ENCODE measurements around the gene BZW2.

BZW2 gene

GRCh38 chr7:16638282-16639280 is 7.4 kb upstream of the BZW2 start:
- no peak overlapping the region for H3K4me3 ChIP-seq
- TF ChIP-seq Cebpa-rat (IDR thresholded peaks at IDR 0.05), result no peak
- no peaks in the 10 kb centered on the region for H3K27me3 ChIP-seq
- H3K4me2 ChIP-seq, result no peak overlapping the region
- no peak overlapping the region for H3K9ac ChIP-seq
- peaks cover 0 to 59% (median 25%) of the 10 kb centered on the region in 11 experiments; a peak in 18 of 22 replicates for H3K36me3 ChIP-seq
- peaks cover 0 to 9% (median 4%) of the 10 kb centered on the region in 10 experiments; a peak in 14 of 20 replicates for H3K4me1 ChIP-seq
- no peaks in the 10 kb centered on the region for H3K9me3 ChIP-seq (replicated peaks in 1 of 11)
- H4K20me1 ChIP-seq, result peaks cover 0 to 10% (median 0%) of the 10 kb centered on the region in 11 experiments; a peak in 3 of 22 replicates
- no peak overlapping the region for H3K27ac ChIP-seq

DNA sequence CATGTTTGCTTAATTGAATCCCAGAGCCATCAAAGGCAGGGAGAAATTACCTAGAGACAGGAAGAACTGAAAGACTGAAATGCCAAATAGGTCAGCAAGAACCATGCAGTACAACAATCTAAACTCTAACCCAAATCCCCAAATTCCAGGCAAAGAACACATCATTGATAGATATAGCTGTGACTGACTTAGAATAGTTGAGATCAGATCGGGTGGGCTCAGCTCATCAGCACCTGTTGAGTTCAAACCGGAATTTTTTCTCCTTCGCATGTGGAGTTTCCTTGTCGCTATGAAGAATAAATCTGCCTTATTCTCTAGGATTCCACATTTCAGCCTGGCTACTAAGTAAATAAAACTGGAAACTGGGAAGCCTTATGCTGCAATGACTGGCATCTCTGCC is 1.8 kb upstream of the BZW2 start:
- Histone ChIP-seq H3K27ac (peak overlapping the region in 7 of 11 experiments; percentile 92 to 97 (median 97); a peak in 10 of 22 replicates), H3K4me1 (peaks cover 25 to 44% (median 36%) of the 10 kb centered on the region in 10 experiments), H3K4me3 (peak overlapping the region; percentile 79 to 99 (median 90)), H3K9me3 (replicated peaks in 1 of 11) (no peaks in the 10 kb centered on the region), H3K36me3 (peaks cover 0 to 22% (median 10%) of the 10 kb centered on the region in 11 experiments; a peak in 12 of 22 replicates), H4K20me1 (peaks cover 10 to 47% (median 26%) of the 10 kb centered on the region in 11 experiments; a peak in 20 of 22 replicates), H3K4me2 (peak overlapping the region; percentile 83 to 98 (median 95)), H3K27me3 (no peaks in the 10 kb centered on the region), H3K9ac (peak overlapping the region; percentile 88 to 97 (median 94); a peak in 20 of 22 replicates)
- no peak for TF ChIP-seq Cebpa-rat (IDR thresholded peaks at IDR 0.05)

DNA sequence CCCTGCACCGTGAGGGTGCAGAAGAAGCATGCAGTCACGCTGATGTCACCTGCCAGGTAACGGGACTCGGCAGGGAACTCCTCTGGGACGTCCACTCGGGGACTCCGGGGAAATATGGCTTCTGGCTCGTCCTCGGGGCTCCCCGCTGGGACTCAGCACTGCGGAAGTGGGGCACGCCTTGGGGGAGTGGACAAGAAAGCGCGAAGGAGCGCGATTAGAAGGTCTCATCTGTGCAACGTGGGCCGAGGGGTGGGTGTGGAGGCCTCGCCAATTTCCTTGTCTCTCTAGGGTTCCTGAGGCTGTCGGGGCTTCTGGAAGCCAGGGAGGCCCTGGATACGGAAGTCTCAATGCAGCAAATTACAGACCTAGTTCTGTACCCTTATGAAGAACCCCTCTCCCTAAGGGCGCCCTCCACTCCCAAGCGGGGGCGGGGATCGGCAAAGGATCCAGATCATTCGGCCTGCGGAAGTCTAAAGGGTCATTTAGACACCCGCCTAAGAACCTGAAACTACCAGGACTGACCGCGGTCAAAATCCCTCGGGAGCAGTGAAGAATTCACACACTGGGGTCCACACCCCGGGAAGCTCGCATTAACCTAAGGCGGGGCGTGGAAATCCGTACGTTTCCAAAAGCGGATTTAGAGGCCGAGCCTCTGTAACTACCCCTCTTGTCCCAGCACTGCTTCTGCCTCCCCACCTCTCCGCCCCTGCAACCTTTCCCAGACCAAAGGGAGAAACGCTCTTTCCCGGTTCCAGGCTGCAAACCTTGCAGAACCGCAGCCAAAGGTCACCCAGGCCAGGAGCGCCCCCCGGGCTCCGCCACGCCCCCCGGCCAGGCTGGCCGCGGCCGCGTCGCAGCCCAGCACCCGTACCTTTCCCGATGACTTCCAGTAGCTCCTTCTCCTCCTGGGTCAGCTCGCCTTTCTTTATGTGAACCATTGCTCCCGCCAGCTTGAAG is 1.1 kb upstream of the BZW2 start:
- H3K9me3 ChIP-seq (replicated peaks in 1 of 11), result no peaks in the 10 kb centered on the region
- peak overlapping the region; percentile 88 to 97 (median 94) for H3K9ac ChIP-seq
- no peak for TF ChIP-seq Cebpa-rat (IDR thresholded peaks at IDR 0.05)
- no peaks in the 10 kb centered on the region for H3K27me3 ChIP-seq
- peak overlapping the region; percentile 83 to 98 (median 95) for H3K4me2 ChIP-seq
- H3K4me1 ChIP-seq, result peaks cover 25 to 46% (median 39%) of the 10 kb centered on the region in 10 experiments
- H3K36me3 ChIP-seq, result peaks cover 0 to 24% (median 11%) of the 10 kb centered on the region in 11 experiments; a peak in 12 of 22 replicates
- peak overlapping the region; percentile 79 to 99 (median 90) for H3K4me3 ChIP-seq
- peaks cover 10 to 55% (median 33%) of the 10 kb centered on the region in 11 experiments; a peak in 20 of 22 replicates for H4K20me1 ChIP-seq
- peak overlapping the region; percentile 92 to 98 (median 97) for H3K27ac ChIP-seq

GRCh38 chr7:16646472-16647072 is 591 bp downstream of the BZW2 start:
- Histone ChIP-seq H3K9ac (peak overlapping the region; percentile 88 to 97 (median 94)), H3K9me3 (replicated peaks in 1 of 11) (no peaks in the 10 kb centered on the region), H3K36me3 (peaks cover 0 to 30% (median 14%) of the 10 kb centered on the region in 11 experiments; a peak in 13 of 22 replicates), H3K4me3 (peak overlapping the region; percentile 79 to 99 (median 90)), H4K20me1 (peaks cover 10 to 71% (median 49%) of the 10 kb centered on the region in 11 experiments; a peak in 20 of 22 replicates), H3K4me2 (peak overlapping the region; percentile 78 to 95 (median 89)), H3K27ac (peak overlapping the region; percentile 92 to 98 (median 97); a peak in 21 of 22 replicates), H3K4me1 (peaks cover 25 to 58% (median 45%) of the 10 kb centered on the region in 10 experiments), H3K27me3 (no peaks in the 10 kb centered on the region)
- no peak for TF ChIP-seq Cebpa-rat (IDR thresholded peaks at IDR 0.05)

- no peak for TF ChIP-seq Cebpa-rat (IDR thresholded peaks at IDR 0.05)
- H3K4me3 ChIP-seq, result peak overlapping the region; percentile 79 to 99 (median 90)
- H3K36me3 ChIP-seq, result peaks cover 0 to 39% (median 22%) of the 10 kb centered on the region in 11 experiments; a peak in 16 of 22 replicates
- H3K27me3 ChIP-seq, result no peaks in the 10 kb centered on the region
- H3K9ac ChIP-seq, result peak overlapping the region; percentile 88 to 97 (median 94); a peak in 21 of 22 replicates
- peak overlapping the region; percentile 78 to 93 (median 88) for H3K4me2 ChIP-seq
- no peaks in the 10 kb centered on the region for H3K9me3 ChIP-seq (replicated peaks in 1 of 11)
- H4K20me1 ChIP-seq, result peaks cover 10 to 81% (median 59%) of the 10 kb centered on the region in 11 experiments; a peak in 20 of 22 replicates
- H3K4me1 ChIP-seq, result peaks cover 25 to 62% (median 50%) of the 10 kb centered on the region in 10 experiments
- peak overlapping the region in 3 of 11 experiments; percentile 97 to 98 (median 97); a peak in 2 of 22 replicates for H3K27ac ChIP-seq
These were observed 1.5 kb downstream of the BZW2 start for GRCh38 chr7:16647435-16647960.

DNA sequence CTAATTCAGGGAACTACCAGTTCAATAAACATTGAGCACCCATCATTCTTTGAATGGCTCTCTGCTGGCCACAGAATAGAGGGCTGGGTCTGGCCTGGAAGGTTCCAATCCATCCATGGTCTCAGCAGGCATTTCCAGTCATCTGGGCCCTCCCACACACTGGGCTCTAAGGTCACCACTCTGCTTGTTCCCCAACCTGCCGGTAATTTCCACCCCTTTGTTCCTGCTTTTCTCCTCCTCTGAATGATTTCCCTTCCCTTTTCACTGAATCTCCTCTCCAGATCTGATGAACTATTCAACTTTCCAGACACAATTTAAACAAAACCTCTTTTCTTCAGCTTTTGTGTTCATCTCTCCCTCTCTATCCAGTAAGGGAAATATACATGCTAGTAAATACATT is 2.6 kb downstream of the BZW2 start:
- Histone ChIP-seq H3K36me3 (peaks cover 0 to 45% (median 24%) of the 10 kb centered on the region in 11 experiments; a peak in 16 of 22 replicates), H3K27me3 (no peaks in the 10 kb centered on the region), H3K4me2 (peak overlapping the region; percentile 61 to 93 (median 88)), H3K4me1 (peaks cover 25 to 58% (median 46%) of the 10 kb centered on the region in 10 experiments), H4K20me1 (peaks cover 6 to 82% (median 69%) of the 10 kb centered on the region in 11 experiments; a peak in 21 of 22 replicates), H3K9ac (no peak overlapping the region), H3K9me3 (replicated peaks in 1 of 11) (no peaks in the 10 kb centered on the region), H3K27ac (no peak overlapping the region), H3K4me3 (peak overlapping the region in 5 of 10 experiments; percentile 8 to 99 (median 90); a peak in 6 of 20 replicates)
- no peak for TF ChIP-seq Cebpa-rat (IDR thresholded peaks at IDR 0.05)

GRCh38 chr7:16649196-16649595 is 3.2 kb downstream of the BZW2 start:
- Histone ChIP-seq H3K9me3 (replicated peaks in 1 of 11) (no peaks in the 10 kb centered on the region), H3K4me1 (peaks cover 20 to 52% (median 39%) of the 10 kb centered on the region in 10 experiments), H3K36me3 (peaks cover 0 to 45% (median 24%) of the 10 kb centered on the region in 11 experiments; a peak in 16 of 22 replicates), H3K27ac (no peak overlapping the region), H3K9ac (no peak overlapping the region), H4K20me1 (peaks cover 5 to 82% (median 76%) of the 10 kb centered on the region in 11 experiments; a peak in 21 of 22 replicates), H3K4me3 (peak overlapping the region in 2 of 10 experiments; percentile 95 to 99; a peak in 1 of 20 replicates), H3K27me3 (no peaks in the 10 kb centered on the region), H3K4me2 (peak overlapping the region; percentile 61 to 93 (median 88); a peak in 19 of 22 replicates)
- no peak for TF ChIP-seq Cebpa-rat (IDR thresholded peaks at IDR 0.05)
